ENCODE results near the gene TMPRSS4. TPM values are rescaled to one million over a fixed set of nuclear protein-coding genes. Genes with fewer than 3 reads are reported as not detected.

The TMPRSS4 gene
- total RNA-seq, 1 experiment from 2014 or later = 1.5 TPM

DNA sequence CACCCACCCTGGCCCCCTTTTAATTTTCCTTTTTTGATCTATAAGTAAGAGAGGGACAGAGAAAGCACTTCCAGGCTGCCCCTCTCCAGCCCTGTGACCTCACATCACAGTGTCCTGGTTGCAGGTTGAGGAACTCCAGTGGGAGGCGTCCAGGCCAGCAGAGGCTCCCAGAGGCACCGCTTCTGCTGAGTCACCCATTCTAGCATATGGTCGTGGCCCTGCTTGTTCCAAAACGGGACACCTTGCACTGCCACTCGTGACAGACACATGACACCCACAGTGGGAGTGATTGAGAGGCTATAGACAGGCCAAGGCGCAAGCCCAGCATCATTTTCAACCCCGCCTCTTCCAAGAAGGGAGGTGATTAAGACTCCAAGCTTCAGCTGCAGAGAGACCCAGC, 16.0 kb upstream of the TMPRSS4 start:
- intact Hi-C loops (cut with micrococcal nuclease) = no loop called here
- DNase-seq (ENCODE audit: low read depth, low spot score) = no peak
- TF ChIP-seq, protein P1, sequence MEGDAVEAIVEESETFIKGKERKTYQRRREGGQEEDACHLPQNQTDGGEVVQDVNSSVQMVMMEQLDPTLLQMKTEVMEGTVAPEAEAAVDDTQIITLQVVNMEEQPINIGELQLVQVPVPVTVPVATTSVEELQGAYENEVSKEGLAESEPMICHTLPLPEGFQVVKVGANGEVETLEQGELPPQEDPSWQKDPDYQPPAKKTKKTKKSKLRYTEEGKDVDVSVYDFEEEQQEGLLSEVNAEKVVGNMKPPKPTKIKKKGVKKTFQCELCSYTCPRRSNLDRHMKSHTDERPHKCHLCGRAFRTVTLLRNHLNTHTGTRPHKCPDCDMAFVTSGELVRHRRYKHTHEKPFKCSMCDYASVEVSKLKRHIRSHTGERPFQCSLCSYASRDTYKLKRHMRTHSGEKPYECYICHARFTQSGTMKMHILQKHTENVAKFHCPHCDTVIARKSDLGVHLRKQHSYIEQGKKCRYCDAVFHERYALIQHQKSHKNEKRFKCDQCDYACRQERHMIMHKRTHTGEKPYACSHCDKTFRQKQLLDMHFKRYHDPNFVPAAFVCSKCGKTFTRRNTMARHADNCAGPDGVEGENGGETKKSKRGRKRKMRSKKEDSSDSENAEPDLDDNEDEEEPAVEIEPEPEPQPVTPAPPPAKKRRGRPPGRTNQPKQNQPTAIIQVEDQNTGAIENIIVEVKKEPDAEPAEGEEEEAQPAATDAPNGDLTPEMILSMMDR (IDR thresholded peaks at IDR 0.05 in 2 of 3, conservative IDR thresholded peaks at IDR 0.05 in 1 of 3; ENCODE audit: borderline replicate concordance in 1 of 3, insufficient read depth in 1 of 3, low read depth in 2 of 3, low read length in 2 of 3) = no peak
- TF ChIP-seq RAD21 (IDR thresholded peaks at IDR 0.05; ENCODE audit: low read depth) = no peak
- TF ChIP-seq EGR1 (IDR thresholded peaks at IDR 0.05; ENCODE audit: low read depth) = no peak
- TF ChIP-seq POLR2AphosphoS5 (IDR thresholded peaks at IDR 0.05; ENCODE audit: low read depth, low read length) = no peak
- POLR2A ChIA-PET = no interaction called here
- Histone ChIP-seq H4K20me1 (ENCODE audit: insufficient read depth) (no peaks in the 10 kb centered on the region), H3K4me2 (ENCODE audit: low read length) (no peak overlapping the region), H3K9me2 (ENCODE audit: insufficient read depth) (no peaks in the 10 kb centered on the region), H3K9me3 (ENCODE audit: control insufficient read depth in 1 of 2, insufficient read depth in 1 of 2, low read depth in 1 of 2, low read length in 2 of 2) (no peaks in the 10 kb centered on the region), H3K9ac (ENCODE audit: low read length) (no peak overlapping the region), H2AFZ (ENCODE audit: low read depth, low read length, poor library complexity, severe bottlenecking) (no peak overlapping the region), H3K4me1 (ENCODE audit: control insufficient read depth in 1 of 2, insufficient read depth in 2 of 2, low read length in 2 of 2) (peaks cover 0 to 7% of the 10 kb centered on the region in 2 experiments; a peak in 1 of 4 replicates), H3K27me3 (ENCODE audit: insufficient read depth, low read length) (no peaks in the 10 kb centered on the region), H3K36me3 (ENCODE audit: control insufficient read depth in 1 of 2, insufficient read depth in 2 of 2, low read length in 2 of 2) (no peaks in the 10 kb centered on the region), H3K27ac (ENCODE audit: low read depth, low read length) (no peak overlapping the region), H3K79me2 (ENCODE audit: insufficient read depth, low read length) (no peaks in the 10 kb centered on the region), H3K4me3 (replicated peaks in 1 of 2; ENCODE audit: low read depth in 1 of 2, low read length in 2 of 2) (no peak overlapping the region)
- RAD21 ChIA-PET (ENCODE audit: low non-redundant PET in 1 of 2, low total read pairs in 2 of 2, uncharacterized antibody in 2 of 2, unreplicated experiment in 2 of 2) = no interaction called here
- BruUV-seq (replicated peaks) = no TSS peak
- CTCF ChIA-PET = interaction anchor here (0.6 to 1.2 kb wide), 3 partner anchors 114 to 252 kb away, joined by 3 read pairs; no protein-coding TSS in a partner anchor
- ATAC-seq = peak; percentile 47; the same call in 1 of the 2 replicates

DNA sequence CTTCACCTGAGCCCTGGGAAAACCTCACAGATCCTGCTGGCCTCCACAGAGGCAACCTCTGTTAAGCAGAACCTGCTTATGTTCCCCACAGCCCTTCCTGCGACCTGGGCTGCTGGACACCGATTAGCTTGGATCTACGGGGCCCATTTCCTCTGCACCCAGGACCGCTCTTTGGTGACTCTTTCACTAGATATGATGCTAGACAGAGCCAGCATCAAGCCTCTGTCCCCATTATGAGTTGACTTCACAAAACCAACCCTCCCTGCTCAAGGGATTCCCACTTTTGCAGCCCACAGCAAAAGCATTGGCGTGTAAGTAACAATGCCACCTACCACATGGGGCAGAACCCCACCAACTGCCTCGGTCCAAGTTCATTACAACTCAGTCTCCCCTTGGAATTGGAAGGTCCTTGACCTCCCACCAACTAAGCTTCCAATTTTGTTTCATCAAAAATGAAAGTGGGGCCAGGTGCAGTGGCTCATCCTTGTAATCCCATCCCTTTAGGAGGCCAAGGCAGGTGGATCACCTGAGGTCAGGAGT, 15.2 kb upstream of the TMPRSS4 start:
- H3K4me2 ChIP-seq (ENCODE audit: low read length) = no peak overlapping the region
- intact Hi-C loops (cut with micrococcal nuclease) = no loop called here
- ChIA-PET POLR2A (no interaction called here), CTCF (interaction anchor here (0.6 to 1.2 kb wide), 2 partner anchors 155 to 252 kb away, joined by 3 read pairs; no protein-coding TSS in a partner anchor), RAD21 (ENCODE audit: low non-redundant PET in 1 of 2, low total read pairs in 2 of 2, uncharacterized antibody in 2 of 2, unreplicated experiment in 2 of 2) (no interaction called here)
- H3K9me2 ChIP-seq (ENCODE audit: insufficient read depth) = no peaks in the 10 kb centered on the region
- DNase-seq (ENCODE audit: low read depth, low spot score) (no peak), ATAC-seq (no peak)
- H3K4me3 ChIP-seq (replicated peaks in 1 of 2; ENCODE audit: low read depth in 1 of 2, low read length in 2 of 2) = no peak overlapping the region
- H3K27ac ChIP-seq (ENCODE audit: low read depth, low read length) = no peak overlapping the region
- no peaks in the 10 kb centered on the region for H3K9me3 ChIP-seq (ENCODE audit: control insufficient read depth in 1 of 2, insufficient read depth in 1 of 2, low read depth in 1 of 2, low read length in 2 of 2)
- no TSS peak for BruUV-seq (replicated peaks)
- H2AFZ ChIP-seq (ENCODE audit: low read depth, low read length, poor library complexity, severe bottlenecking) = no peak overlapping the region
- H3K79me2 ChIP-seq (ENCODE audit: insufficient read depth, low read length) = no peaks in the 10 kb centered on the region
- no peaks in the 10 kb centered on the region for H3K27me3 ChIP-seq (ENCODE audit: insufficient read depth, low read length)
- H3K4me1 ChIP-seq (ENCODE audit: control insufficient read depth in 1 of 2, insufficient read depth in 2 of 2, low read length in 2 of 2) = peaks cover 0 to 7% of the 10 kb centered on the region in 2 experiments; a peak in 1 of 4 replicates
- H3K36me3 ChIP-seq (ENCODE audit: control insufficient read depth in 1 of 2, insufficient read depth in 2 of 2, low read length in 2 of 2) = no peaks in the 10 kb centered on the region
- H3K9ac ChIP-seq (ENCODE audit: low read length) = no peak overlapping the region
- no peaks in the 10 kb centered on the region for H4K20me1 ChIP-seq (ENCODE audit: insufficient read depth)
- no peak for TF ChIP-seq SRF (IDR thresholded peaks at IDR 0.05; ENCODE audit: low read depth)
- TF ChIP-seq, protein P2, sequence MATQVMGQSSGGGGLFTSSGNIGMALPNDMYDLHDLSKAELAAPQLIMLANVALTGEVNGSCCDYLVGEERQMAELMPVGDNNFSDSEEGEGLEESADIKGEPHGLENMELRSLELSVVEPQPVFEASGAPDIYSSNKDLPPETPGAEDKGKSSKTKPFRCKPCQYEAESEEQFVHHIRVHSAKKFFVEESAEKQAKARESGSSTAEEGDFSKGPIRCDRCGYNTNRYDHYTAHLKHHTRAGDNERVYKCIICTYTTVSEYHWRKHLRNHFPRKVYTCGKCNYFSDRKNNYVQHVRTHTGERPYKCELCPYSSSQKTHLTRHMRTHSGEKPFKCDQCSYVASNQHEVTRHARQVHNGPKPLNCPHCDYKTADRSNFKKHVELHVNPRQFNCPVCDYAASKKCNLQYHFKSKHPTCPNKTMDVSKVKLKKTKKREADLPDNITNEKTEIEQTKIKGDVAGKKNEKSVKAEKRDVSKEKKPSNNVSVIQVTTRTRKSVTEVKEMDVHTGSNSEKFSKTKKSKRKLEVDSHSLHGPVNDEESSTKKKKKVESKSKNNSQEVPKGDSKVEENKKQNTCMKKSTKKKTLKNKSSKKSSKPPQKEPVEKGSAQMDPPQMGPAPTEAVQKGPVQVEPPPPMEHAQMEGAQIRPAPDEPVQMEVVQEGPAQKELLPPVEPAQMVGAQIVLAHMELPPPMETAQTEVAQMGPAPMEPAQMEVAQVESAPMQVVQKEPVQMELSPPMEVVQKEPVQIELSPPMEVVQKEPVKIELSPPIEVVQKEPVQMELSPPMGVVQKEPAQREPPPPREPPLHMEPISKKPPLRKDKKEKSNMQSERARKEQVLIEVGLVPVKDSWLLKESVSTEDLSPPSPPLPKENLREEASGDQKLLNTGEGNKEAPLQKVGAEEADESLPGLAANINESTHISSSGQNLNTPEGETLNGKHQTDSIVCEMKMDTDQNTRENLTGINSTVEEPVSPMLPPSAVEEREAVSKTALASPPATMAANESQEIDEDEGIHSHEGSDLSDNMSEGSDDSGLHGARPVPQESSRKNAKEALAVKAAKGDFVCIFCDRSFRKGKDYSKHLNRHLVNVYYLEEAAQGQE (IDR thresholded peaks at IDR 0.05; ENCODE audit: low read depth) = no peak
- no peak for TF ChIP-seq ELF1 (IDR thresholded peaks at IDR 0.05; ENCODE audit: borderline replicate concordance, low read depth)
- no peak for TF ChIP-seq SP1 (IDR thresholded peaks at IDR 0.05; ENCODE audit: low read depth)
- no peak for TF ChIP-seq YY1 (IDR thresholded peaks at IDR 0.05; ENCODE audit: extremely low read depth, insufficient replicate concordance, low read depth, low read length)
- TF ChIP-seq, protein P3, sequence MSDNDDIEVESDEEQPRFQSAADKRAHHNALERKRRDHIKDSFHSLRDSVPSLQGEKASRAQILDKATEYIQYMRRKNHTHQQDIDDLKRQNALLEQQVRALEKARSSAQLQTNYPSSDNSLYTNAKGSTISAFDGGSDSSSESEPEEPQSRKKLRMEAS (IDR thresholded peaks at IDR 0.05) = no peak
- no peak for TF ChIP-seq EZH2 (IDR thresholded peaks at IDR 0.05)
- TF ChIP-seq, protein P1 (IDR thresholded peaks at IDR 0.05 in 2 of 3, conservative IDR thresholded peaks at IDR 0.05 in 1 of 3; ENCODE audit: borderline replicate concordance in 1 of 3, insufficient read depth in 1 of 3, low read depth in 2 of 3, low read length in 2 of 3) = no peak

Measured in HCT116 (cell line).